ENCODE results near the gene THAP9.
"Not testable (repeated sequence)": the region's sequence is repeated elsewhere in the genome, so short reads cannot be mapped to it uniquely, and the experiment has no call there.

Gene THAP9

DNA sequence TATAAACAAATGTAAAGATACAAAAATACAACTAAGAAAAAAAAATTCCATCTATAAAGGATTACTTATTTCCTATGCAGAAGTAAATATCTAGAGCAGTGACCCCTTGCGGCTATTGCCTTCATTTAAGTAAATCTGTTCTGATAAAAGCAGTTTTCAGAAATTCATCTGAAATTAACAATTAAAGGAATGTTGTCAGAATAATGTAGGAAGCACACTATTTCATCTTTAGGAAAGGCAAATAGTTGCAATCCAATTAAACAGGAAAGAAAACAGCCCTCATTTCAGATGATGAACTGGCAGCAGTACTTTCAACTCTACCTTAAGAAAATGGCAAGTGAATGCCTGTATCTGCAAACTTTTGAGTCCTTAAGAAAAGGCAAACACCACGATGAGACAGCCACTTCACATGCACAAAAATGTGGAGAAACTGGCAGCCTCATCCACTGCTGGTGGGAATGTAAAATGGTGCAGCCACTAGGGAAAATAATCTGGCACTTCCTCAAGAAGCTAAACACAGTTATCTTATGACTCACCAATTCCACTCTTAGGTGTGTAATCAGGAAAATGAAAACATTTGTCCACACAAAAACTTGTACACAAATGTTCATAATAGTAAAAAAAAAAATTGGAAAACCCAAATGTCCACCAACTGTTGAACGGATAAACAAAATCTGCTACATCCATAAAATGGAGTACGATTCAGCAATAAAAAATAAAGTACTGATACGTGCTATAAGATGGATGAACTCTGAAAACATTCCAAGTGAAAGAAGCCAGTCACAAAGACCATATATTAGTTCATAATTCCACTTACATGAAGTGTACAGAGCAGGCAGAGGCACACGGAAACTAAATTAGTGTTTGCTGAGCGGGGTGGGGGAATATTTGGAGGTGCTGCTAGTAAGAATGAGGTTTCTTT, 2.0 kb upstream of the THAP9 start:
- DNase-seq = no peak

DNA sequence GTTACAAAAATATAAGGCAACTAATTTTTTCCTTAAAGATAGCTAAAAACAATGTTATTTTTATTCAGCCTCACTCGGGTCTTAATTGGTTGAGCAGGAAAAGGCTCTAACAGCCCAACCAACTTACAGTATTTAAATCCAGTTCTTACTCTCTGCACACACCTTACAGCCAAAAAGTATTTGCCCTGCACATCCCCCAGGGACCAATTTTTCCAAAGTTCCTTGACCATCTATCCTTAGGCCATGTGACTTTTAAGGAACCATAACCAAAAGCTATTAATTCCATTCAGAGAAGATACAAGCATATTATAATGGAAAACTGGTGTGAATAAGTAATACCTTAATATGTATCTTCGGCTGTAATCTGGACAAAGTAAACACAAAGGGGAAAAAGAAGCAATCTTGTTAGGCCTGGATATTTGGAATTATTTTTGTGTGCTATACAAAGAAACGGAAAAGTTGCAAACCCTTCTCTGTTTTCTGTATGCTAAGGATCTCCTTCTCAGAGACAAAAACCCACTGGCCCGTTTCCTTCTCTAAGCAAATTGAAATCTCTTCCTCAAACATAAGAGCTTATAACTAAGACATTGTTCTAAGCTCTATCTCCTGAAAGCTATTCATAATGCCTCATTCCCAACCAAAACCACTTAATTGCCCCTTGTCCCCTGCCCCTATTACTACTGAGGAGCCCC, 1.0 kb upstream of the THAP9 start:
- DNase-seq = no peak

DNA sequence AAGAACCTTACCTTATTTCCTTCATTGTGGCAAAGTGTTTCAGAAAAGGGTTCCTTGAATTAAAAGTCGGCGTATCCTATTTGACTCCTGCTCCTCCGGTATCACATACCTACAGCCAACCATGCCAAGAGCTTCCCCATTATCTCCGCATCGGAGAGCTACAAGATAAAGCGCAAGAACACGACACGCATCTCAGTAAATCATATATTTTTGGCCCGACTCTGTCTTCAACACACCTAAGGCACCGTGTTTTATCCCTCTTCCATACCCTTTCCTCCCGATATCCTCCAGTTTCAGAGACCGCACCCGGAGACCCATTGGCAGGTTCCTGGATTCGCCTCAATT, 497 bp upstream of the THAP9 start:
- no peak for DNase-seq

GRCh38 chr4:82901183-82901718, 716 bp downstream of the THAP9 start:
- DNase-seq = no peak

DNA sequence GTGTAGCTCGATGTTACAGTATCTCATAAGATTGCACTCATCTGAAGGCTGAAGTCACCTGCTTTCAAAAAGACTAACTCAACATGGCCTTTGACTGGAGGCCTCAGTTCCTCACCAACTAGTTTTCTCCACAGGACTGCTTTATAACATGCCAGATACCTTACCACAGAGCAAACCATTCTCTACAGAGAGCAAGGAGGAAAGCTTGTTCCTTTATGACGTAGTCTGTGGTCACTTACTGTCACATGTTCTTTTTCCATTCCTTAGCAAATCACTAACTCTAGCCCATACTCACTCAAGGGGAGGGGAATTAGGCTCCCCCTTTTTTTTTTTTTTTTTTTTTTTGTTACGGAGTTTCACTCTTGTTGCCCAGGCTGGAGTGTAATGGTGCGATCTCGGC, 3.2 kb downstream of the THAP9 start:
- no peak for DNase-seq

- DNase-seq = peak; percentile 55
These were observed 4.7 kb downstream of the THAP9 start for GRCh38 chr4:82905205-82905604.

DNA sequence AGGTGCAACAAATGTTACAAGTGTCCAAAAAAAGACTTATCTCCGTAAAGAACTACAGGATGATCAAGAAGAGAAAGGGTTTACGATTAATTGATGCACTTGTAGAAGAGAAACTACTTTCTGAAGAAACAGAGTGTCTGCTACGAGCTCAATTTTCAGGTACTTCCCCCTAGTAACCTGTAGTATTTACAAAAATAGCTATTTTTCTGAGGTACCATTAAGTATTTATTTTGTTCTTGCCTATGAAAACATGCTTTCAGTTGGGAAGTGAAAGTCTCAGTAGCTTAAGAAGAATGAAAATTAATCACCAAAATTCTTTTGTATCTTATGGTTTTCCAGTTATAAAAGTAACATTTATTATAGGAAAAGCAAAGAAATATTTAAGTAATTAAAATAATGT, 5.9 kb downstream of the THAP9 start:
- DNase-seq = no peak

- DNase-seq = no peak
These were observed 8.8 kb downstream of the THAP9 start for GRCh38 chr4:82909326-82909725.

GRCh38 chr4:82913305-82913704, 12.8 kb downstream of the THAP9 start:
- no peak for DNase-seq

- DNase-seq = not testable (repeated sequence)
These were observed 13.4 kb downstream of the THAP9 start for GRCh38 chr4:82913968-82914367.

DNA sequence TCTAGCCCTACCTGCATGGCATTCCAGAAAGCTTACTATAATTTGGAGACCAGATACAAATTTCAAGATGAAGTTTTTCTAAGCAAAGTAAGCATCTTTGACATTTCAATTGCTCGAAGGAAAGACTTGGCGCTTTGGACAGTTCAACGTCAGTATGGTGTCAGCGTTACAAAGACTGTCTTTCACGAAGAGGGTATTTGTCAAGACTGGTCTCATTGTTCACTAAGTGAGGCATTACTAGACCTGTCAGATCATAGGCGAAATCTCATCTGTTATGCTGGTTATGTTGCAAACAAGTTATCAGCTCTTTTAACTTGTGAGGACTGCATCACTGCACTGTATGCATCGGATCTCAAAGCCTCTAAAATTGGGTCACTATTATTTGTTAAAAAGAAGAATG, 17.6 kb downstream of the THAP9 start:
- DNase-seq = no peak

DNA sequence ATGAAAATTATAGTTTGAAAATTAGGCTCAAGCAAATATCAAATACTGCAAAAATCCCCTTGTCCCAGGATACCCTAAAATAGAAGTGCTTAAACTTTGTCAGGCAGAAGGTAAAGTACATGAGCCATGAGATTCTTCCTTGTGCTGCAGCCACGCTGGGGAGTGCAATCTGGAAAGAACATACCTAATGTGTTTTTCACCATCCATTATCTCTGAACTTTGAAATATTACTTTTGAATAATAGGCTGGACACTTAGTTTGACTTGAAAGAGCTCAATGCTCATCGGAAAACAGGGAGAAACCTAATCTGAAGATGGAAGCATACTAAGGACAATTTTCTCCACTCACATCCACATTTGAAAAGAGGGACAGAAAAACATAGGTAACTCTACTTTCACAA, 18.9 kb downstream of the THAP9 start:
- DNase-seq = no peak

GRCh38 chr4:82921795-82922194, 21.3 kb downstream of the THAP9 start:
- DNase-seq = no peak

DNA sequence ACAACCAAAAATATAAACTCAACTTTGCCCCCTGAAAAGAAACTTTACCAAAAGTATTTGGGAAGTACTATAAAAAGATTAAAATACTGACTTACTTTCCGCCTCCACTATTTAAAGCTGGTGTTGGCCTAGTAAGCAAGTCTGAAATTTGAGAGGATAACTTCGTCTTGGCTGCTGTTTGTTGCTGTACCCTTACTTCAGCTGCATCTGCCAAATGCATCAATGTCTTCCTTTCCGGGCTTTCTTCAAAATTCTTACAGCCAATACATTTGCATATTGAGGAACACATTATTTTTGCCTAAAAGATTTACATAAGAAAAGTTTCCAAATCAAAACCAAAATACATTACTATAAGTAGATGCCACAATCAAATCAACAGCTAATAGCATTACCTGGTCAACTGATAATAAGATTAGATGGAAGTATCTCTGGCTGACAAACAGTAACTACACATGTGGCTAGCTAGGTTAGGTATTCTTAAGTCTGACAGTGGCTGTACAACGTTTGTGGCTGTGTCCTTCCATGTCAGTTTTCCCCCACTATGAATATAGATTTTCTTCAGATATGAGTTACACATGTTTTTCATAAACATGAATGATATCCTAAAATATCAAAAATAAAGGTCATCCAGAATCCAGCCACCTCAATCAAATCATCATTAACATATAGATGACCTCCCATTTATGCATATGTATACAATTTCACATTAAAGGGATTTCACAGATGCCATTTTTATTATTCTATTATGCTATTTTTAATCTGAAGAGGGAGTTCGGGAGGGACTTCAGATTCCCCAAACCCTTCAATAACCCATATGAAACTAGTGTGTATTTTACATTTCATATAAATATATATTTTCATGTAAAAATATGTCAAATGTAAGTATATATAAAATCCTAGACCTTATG, 30.6 kb downstream of the THAP9 start:
- DNase-seq = no peak

- DNase-seq = no peak
These were observed 33.9 kb downstream of the THAP9 start for GRCh38 chr4:82934441-82934840.

GRCh38 chr4:82939414-82939813, 38.9 kb downstream of the THAP9 start:
- no peak for DNase-seq

DNA sequence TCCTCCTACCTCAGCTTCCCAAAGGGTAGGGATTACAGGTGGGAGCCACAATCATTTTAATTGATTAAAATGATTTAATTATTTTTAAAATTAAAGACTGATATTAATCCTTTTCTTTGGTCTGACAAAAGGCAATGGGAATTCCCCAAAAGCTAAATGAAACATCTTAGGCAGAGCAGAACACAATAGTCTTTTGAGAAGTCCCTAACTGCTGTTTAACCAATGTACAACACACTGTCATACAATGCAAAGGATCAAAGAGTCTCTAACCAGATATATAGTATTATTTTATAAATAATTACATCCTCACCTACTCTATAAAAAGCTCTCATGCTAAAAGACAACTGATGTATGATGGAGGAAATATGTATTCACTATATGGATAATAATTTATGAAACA, 47.0 kb downstream of the THAP9 start:
- no peak for DNase-seq

GRCh38 chr4:82948647-82949204, 48.2 kb downstream of the THAP9 start:
- DNase-seq = no peak

- no peak for DNase-seq
These were observed 50.7 kb downstream of the THAP9 start for GRCh38 chr4:82951196-82951595.

GRCh38 chr4:82954212-82954611, 53.7 kb downstream of the THAP9 start:
- no peak for DNase-seq

- DNase-seq = no peak
These were observed 56.5 kb downstream of the THAP9 start for GRCh38 chr4:82957045-82957444.

DNA sequence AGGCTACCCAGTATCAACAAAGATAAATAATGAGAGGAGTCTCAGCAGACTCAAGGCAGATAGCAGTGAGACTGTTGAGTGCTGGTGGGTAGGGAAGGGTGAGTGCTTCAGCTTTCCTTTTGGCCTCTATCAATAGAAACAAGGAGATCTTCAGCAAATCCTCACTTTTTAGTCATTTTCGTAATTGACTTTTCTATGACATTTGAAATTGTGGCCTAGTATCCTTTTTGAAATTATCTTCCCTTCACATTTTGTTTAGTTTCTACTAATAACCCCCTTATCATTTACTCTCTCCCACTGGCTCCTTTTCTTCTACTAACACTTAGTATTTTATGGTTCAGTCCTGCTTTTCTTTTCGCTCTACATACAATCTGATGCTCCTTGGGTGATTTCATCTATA, 65.2 kb downstream of the THAP9 start:
- DNase-seq = no peak

GRCh38 chr4:82968972-82969371, 68.4 kb downstream of the THAP9 start:
- DNase-seq = no peak

All from stimulated activated CD4-positive, alpha-beta T cell treated with anti-CD3 and anti-CD28 coated beads, Interleukin-15, amount 100 ng/mL, for 24 hours (primary cell).